Ramos (cell line): ENCODE measurements around the gene RNF224.

Experiments
- in situ Hi-C: fragments of 300-500 bp; cut with MboI; formaldehyde crosslinking; loops from one replicate; pipeline ENCODE4 v1.14.3; 2022; ENCODE audit warnings: low sequenced_read_pairs; ENCODE audit not compliant: unreplicated experiment

RNF224 gene

GRCh38 chr9:137225699-137226331 lies 1.5 kb upstream of the RNF224 start:
- in situ Hi-C loops = loop anchor here (5.0 to 25.0 kb wide), 3 partner anchors 104 to 439 kb away; partner anchors contain the start of genes CCDC183, NPDC1 and TMEM141

- in situ Hi-C loops = loop anchor here (5.0 to 25.0 kb wide), 3 partner anchors 104 to 439 kb away; partner anchors contain the start of genes CCDC183, NPDC1 and TMEM141
Observed at GRCh38 chr9:137226338-137227053, 806 bp upstream of the RNF224 start.

GRCh38 chr9:137227853-137228505 lies 677 bp downstream of the RNF224 start:
- in situ Hi-C loops = loop anchor here (5.0 to 25.0 kb wide), 3 partner anchors 106 to 441 kb away; partner anchors contain the start of genes CCDC183, NPDC1 and TMEM141

- in situ Hi-C loops = loop anchor here (5.0 to 25.0 kb wide), 3 partner anchors 106 to 441 kb away; partner anchors contain the start of genes CCDC183, NPDC1 and TMEM141
Observed at GRCh38 chr9:137228506-137228967, 1.2 kb downstream of the RNF224 start.

GRCh38 chr9:137228968-137229896 lies 1.9 kb downstream of the RNF224 start:
- in situ Hi-C loops = loop anchor here (5.0 to 25.0 kb wide), 3 partner anchors 107 to 442 kb away; partner anchors contain the start of genes CCDC183, NPDC1 and TMEM141

- in situ Hi-C loops = loop anchor here (5.0 to 25.0 kb wide), 3 partner anchors 108 to 443 kb away; partner anchors contain the start of genes CCDC183, NPDC1 and TMEM141
Observed at GRCh38 chr9:137229903-137230704, 2.8 kb downstream of the RNF224 start.

- in situ Hi-C loops = loop anchor here (25.0 kb wide), 1 partner anchor 444 kb away; the partner anchor contains the start of genes CCDC183 and TMEM141
Observed at GRCh38 chr9:137230705-137231371, 3.5 kb downstream of the RNF224 start, which contains the start of gene SLC34A3. SLC34A3 (plus strand) TSS chr9:137230901; CDS start chr9:137231703, 802 bp downstream.

- in situ Hi-C loops = loop anchor here (25.0 kb wide), 1 partner anchor 444 kb away; the partner anchor contains the start of genes CCDC183 and TMEM141
Observed at GRCh38 chr9:137231372-137232039, 4.2 kb downstream of the RNF224 start.

- in situ Hi-C loops = loop anchor here (25.0 kb wide), 1 partner anchor 445 kb away; the partner anchor contains the start of genes CCDC183 and TMEM141
Observed at GRCh38 chr9:137232101-137232500, 4.8 kb downstream of the RNF224 start.

GRCh38 chr9:137232510-137232909 lies 5.2 kb downstream of the RNF224 start:
- in situ Hi-C loops = loop anchor here (25.0 kb wide), 1 partner anchor 445 kb away; the partner anchor contains the start of genes CCDC183 and TMEM141

GRCh38 chr9:137233143-137233980 lies 6.1 kb downstream of the RNF224 start:
- in situ Hi-C loops = loop anchor here (25.0 kb wide), 1 partner anchor 446 kb away; the partner anchor contains the start of genes CCDC183 and TMEM141

- in situ Hi-C loops = loop anchor here (25.0 kb wide), 1 partner anchor 447 kb away; the partner anchor contains the start of genes CCDC183 and TMEM141
Observed at GRCh38 chr9:137234055-137234697, 6.9 kb downstream of the RNF224 start.

GRCh38 chr9:137234758-137235423 lies 7.6 kb downstream of the RNF224 start:
- in situ Hi-C loops = loop anchor here (25.0 kb wide), 1 partner anchor 448 kb away; the partner anchor contains the start of genes CCDC183 and TMEM141

- in situ Hi-C loops = loop anchor here (25.0 kb wide), 1 partner anchor 448 kb away; the partner anchor contains the start of genes CCDC183 and TMEM141
Observed at GRCh38 chr9:137235424-137236237, 8.3 kb downstream of the RNF224 start.
